Measurements from ENCODE around the gene KCNIP4.

DNA sequence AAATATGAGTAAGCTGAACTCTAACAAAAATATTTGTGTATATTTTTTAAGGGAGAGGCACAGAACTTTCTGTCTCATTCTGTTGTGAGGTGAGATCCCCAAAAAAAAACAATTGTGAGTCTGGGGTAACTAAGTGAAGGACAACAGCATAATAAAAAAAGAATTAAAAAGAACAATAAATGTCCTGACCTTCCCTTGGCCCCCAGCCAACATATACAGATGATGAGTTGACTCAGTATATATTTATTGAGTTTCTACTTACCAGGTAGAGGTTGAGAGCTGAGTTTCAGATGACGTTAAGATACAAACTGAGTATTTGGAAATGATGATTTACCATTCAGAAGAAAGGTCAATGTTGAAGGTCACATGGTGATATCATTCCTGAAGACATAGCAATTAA is 239.5 kb downstream of the KCNIP4 start:
- TF ChIP-seq, protein P1, sequence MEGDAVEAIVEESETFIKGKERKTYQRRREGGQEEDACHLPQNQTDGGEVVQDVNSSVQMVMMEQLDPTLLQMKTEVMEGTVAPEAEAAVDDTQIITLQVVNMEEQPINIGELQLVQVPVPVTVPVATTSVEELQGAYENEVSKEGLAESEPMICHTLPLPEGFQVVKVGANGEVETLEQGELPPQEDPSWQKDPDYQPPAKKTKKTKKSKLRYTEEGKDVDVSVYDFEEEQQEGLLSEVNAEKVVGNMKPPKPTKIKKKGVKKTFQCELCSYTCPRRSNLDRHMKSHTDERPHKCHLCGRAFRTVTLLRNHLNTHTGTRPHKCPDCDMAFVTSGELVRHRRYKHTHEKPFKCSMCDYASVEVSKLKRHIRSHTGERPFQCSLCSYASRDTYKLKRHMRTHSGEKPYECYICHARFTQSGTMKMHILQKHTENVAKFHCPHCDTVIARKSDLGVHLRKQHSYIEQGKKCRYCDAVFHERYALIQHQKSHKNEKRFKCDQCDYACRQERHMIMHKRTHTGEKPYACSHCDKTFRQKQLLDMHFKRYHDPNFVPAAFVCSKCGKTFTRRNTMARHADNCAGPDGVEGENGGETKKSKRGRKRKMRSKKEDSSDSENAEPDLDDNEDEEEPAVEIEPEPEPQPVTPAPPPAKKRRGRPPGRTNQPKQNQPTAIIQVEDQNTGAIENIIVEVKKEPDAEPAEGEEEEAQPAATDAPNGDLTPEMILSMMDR (IDR thresholded peaks at IDR 0.05) = no peak
- TF ChIP-seq POLR2A (IDR thresholded peaks at IDR 0.05) = no peak
